Astrocyte (in vitro differentiated cells and primary cell): Measurements from ENCODE around the gene STAT3. TPM values are rescaled to one million over a fixed set of nuclear protein-coding genes. Genes with fewer than 3 reads are reported as not detected.
"Not testable (repeated sequence)": the region's sequence is repeated elsewhere in the genome, so short reads cannot be mapped to it uniquely, and the experiment has no call there.

ENCODE experiments used
- DNase-seq: peaks from one replicate; pipeline ENCODE4 v3.0.0-alpha.2; 2010; ENCODE audit warnings: low read depth
- FAIRE-seq: peaks from 2 replicates; lab custom pipeline; 2011; peaks lifted over from hg19 to GRCh38; lab: Jason Lieb, UNC
- H2AFZ ChIP-seq: 2 replicates; pipeline ENCODE4 v1.6.0; 2012; ENCODE audit warnings: low read depth, low read length, inconsistent platforms
- H3K27ac ChIP-seq: 2 replicates; pipeline ENCODE4 v1.5.1; 2011; ENCODE audit warnings: low read depth, low read length, inconsistent platforms
- H3K27me3 ChIP-seq: 2 replicates; pipeline ENCODE4 v1.6.0; 2011; ENCODE audit warnings: low read length, inconsistent platforms; ENCODE audit not compliant: insufficient read depth
- H3K36me3 ChIP-seq: 2 replicates; pipeline ENCODE4 v1.5.1; 2011; ENCODE audit warnings: low read length, inconsistent platforms; ENCODE audit not compliant: insufficient read depth
- H3K4me1 ChIP-seq: 2 replicates; pipeline ENCODE4 v1.5.1; 2011; ENCODE audit warnings: low read length, inconsistent platforms; ENCODE audit not compliant: insufficient read depth
- H3K4me2 ChIP-seq: 2 replicates; pipeline ENCODE4 v1.6.0; 2012; ENCODE audit warnings: low read length, inconsistent platforms
- H3K4me3 ChIP-seq: 2 replicates; pipeline ENCODE4 v1.5.1; 2011; ENCODE audit warnings: low read depth, mild to moderate bottlenecking, low read length, inconsistent platforms; ENCODE audit not compliant: insufficient read depth
- H3K79me2 ChIP-seq: 2 replicates; pipeline ENCODE4 v1.6.0; 2012; ENCODE audit warnings: mild to moderate bottlenecking, low read length, inconsistent platforms; ENCODE audit not compliant: insufficient read depth
- H3K9ac ChIP-seq: 2 replicates; pipeline ENCODE4 v1.6.0; 2012; ENCODE audit warnings: mild to moderate bottlenecking, low read length, inconsistent platforms
- H3K9me3 ChIP-seq: 2 replicates; pipeline ENCODE4 v1.5.1; 2012; ENCODE audit warnings: low read depth, mild to moderate bottlenecking, low read length, inconsistent platforms; ENCODE audit not compliant: insufficient read depth
- H4K20me1 ChIP-seq: 2 replicates; pipeline ENCODE4 v1.6.0; 2012; ENCODE audit warnings: low read length, inconsistent platforms; ENCODE audit not compliant: insufficient read depth
- H3K27ac Mint-ChIP-seq: one replicate; pipeline ENCODE4 v1.8.0; 2021; ENCODE audit warnings: mild to moderate bottlenecking, mixed read lengths; ENCODE audit not compliant: unreplicated experiment
- H3K27me3 Mint-ChIP-seq: one replicate; pipeline ENCODE4 v1.8.0; 2021; ENCODE audit warnings: low read depth, mixed read lengths; ENCODE audit not compliant: unreplicated experiment
- H3K36me3 Mint-ChIP-seq: one replicate; pipeline ENCODE4 v1.8.0; 2021; ENCODE audit warnings: low read depth, mixed read lengths; ENCODE audit not compliant: unreplicated experiment
- H3K4me1 Mint-ChIP-seq: one replicate; pipeline ENCODE4 v1.8.0; 2021; ENCODE audit warnings: low read depth, mixed read lengths; ENCODE audit not compliant: unreplicated experiment
- H3K4me3 Mint-ChIP-seq: one replicate; pipeline ENCODE4 v1.8.0; 2021; ENCODE audit warnings: mild to moderate bottlenecking, moderate library complexity, mixed read lengths; ENCODE audit not compliant: unreplicated experiment
- H3K9me3 Mint-ChIP-seq: one replicate; pipeline ENCODE4 v1.8.0; 2021; ENCODE audit warnings: mild to moderate bottlenecking, mixed read lengths; ENCODE audit not compliant: unreplicated experiment
- CTCF ChIP-seq: IDR thresholded peaks from 2 replicates; pipeline ENCODE4 v1.5.1; 2011; ENCODE audit warnings: low read depth, mild to moderate bottlenecking, inconsistent platforms, low read length, moderate library complexity; ENCODE audit not compliant: insufficient read depth
- EZH2 ChIP-seq: IDR thresholded peaks from 2 replicates; pipeline ENCODE4 v1.6.1; 2012; ENCODE audit warnings: mild to moderate bottlenecking, low read length, inconsistent platforms; ENCODE audit not compliant: insufficient read depth
- total RNA-seq: library from RNA; stranded (reverse); gene quantifications from 2 replicates; pipeline ENCODE4 v1.2.1, GENCODE V29; 2021

The STAT3 gene
- total RNA-seq, 1 donor from 2014 or later: 145 TPM

DNA sequence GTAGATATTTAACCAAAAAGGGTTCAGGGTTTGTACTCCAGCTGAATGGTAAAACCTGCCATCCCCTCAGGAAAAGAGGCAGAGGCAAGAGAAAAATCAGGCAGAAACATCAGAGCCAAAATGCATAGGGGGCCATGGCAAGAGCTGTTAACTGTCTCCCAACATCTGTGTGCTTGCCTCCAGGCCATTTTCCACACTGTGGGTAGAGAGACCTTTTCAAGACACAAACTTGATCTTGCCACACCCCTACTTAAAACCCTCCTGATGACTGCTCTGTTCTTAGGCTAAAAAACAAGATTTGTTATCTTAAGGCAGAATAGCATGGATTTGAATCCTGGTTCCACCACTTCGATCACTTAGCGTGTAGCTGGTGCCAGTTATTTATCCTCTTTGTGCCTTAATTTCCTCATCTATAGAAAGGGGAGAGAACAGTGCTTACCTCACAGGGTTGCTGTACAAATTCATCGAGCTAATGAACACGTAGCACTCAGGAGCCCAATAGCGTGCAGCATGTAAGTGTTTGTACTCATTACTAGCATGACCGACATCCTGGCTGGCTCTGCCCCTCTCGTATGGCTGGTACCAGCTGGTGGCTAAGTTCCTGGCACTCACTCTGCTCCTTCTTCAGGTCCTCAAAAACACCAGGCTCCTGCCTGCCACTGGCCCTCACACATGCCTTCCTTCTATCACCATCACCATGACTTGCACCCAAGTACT, 25.8 kb downstream of the STAT3 start:
- Mint-ChIP-seq H3K9me3 (peaks cover 2% of the 10 kb centered on the region), H3K4me3 (peak overlapping the region; percentile 14), H3K4me1 (peaks cover 52% of the 10 kb centered on the region), H3K36me3 (peaks cover 9% of the 10 kb centered on the region), H3K27me3 (no peaks in the 10 kb centered on the region), H3K27ac (peak overlapping the region; percentile 73)
- Histone ChIP-seq H3K4me2 (no peak overlapping the region), H4K20me1 (peaks cover 91% of the 10 kb centered on the region), H3K27me3 (no peaks in the 10 kb centered on the region), H3K9me3 (no peaks in the 10 kb centered on the region), H3K36me3 (no peaks in the 10 kb centered on the region), H3K4me1 (peaks cover 33% of the 10 kb centered on the region), H3K4me3 (no peak overlapping the region), H3K27ac (no peak overlapping the region), H3K79me2 (peaks cover 80% of the 10 kb centered on the region), H2AFZ (no peak overlapping the region), H3K9ac (no peak overlapping the region)
- FAIRE-seq (no peak), DNase-seq (no peak)
- TF ChIP-seq CTCF: no peak
- no peak for TF ChIP-seq EZH2

- Histone ChIP-seq H3K79me2 (peaks cover 82% of the 10 kb centered on the region), H3K27ac (no peak overlapping the region), H2AFZ (no peak overlapping the region), H3K4me3 (no peak overlapping the region), H3K36me3 (no peaks in the 10 kb centered on the region), H3K9me3 (no peaks in the 10 kb centered on the region), H3K4me1 (peaks cover 33% of the 10 kb centered on the region), H4K20me1 (peaks cover 93% of the 10 kb centered on the region), H3K4me2 (no peak overlapping the region), H3K9ac (no peak overlapping the region), H3K27me3 (no peaks in the 10 kb centered on the region)
- Mint-ChIP-seq H3K4me1 (peaks cover 48% of the 10 kb centered on the region), H3K27ac (peak overlapping the region; percentile 55), H3K27me3 (no peaks in the 10 kb centered on the region), H3K4me3 (no peak overlapping the region), H3K36me3 (peaks cover 9% of the 10 kb centered on the region), H3K9me3 (peaks cover 2% of the 10 kb centered on the region)
- FAIRE-seq: no peak
- TF ChIP-seq EZH2 (no peak), CTCF (no peak)
- no peak for DNase-seq
Measured at GRCh38 chr17:42361781-42362186, 26.5 kb downstream of the STAT3 start.

GRCh38 chr17:42360388-42360787, 27.9 kb downstream of the STAT3 start:
- not testable (repeated sequence) for H3K36me3 ChIP-seq, FAIRE-seq
- H3K4me1 Mint-ChIP-seq: peaks cover 41% of the 10 kb centered on the region

More at GRCh38 chr17:42360388-42360787, 27.9 kb downstream of the STAT3 start:
- H3K27me3 Mint-ChIP-seq, H3K9ac ChIP-seq, H3K36me3 Mint-ChIP-seq, H3K9me3 Mint-ChIP-seq, H3K4me2 ChIP-seq, H3K27ac Mint-ChIP-seq, H3K27ac ChIP-seq, H2AFZ ChIP-seq, H3K4me3 ChIP-seq, H3K27me3 ChIP-seq, H3K9me3 ChIP-seq, H3K4me3 Mint-ChIP-seq: not testable (repeated sequence)
- peaks cover 90% of the 10 kb centered on the region for H4K20me1 ChIP-seq
- peaks cover 83% of the 10 kb centered on the region for H3K79me2 ChIP-seq
- peaks cover 26% of the 10 kb centered on the region for H3K4me1 ChIP-seq
- peak; percentile 32 for DNase-seq
